Measurements from ENCODE around the gene NKX2-4. TPM values are rescaled to one million over a fixed set of nuclear protein-coding genes. Genes with fewer than 3 reads are reported as not detected.
"Not testable (repeated sequence)": the region's sequence is repeated elsewhere in the genome, so short reads cannot be mapped to it uniquely, and the experiment has no call there.

NKX2-4 gene
- total RNA-seq, 2 experiments from 2014 or later = not detected

GRCh38 chr20:21432911-21433310 is 35.6 kb upstream of the NKX2-4 start:
- peaks cover 69% of the 10 kb centered on the region for H3K27me3 Mint-ChIP-seq
- no peaks in the 10 kb centered on the region for H3K9me3 Mint-ChIP-seq
- Histone ChIP-seq H3K27ac (ENCODE audit: low read depth in 1 of 2, low read length in 2 of 2) (no peak overlapping the region), H3K9me3 (ENCODE audit: control insufficient read depth in 1 of 2, insufficient read depth in 1 of 2, low read length in 2 of 2) (no peaks in the 10 kb centered on the region), H3K27me3 (ENCODE audit: control insufficient read depth in 1 of 2, insufficient read depth in 2 of 2, low read length in 2 of 2) (peaks cover 5 to 10% of the 10 kb centered on the region in 2 experiments), H3K4me1 (ENCODE audit: insufficient read depth, low read length) (no peaks in the 10 kb centered on the region), H3K36me3 (ENCODE audit: insufficient read depth, low read length) (no peaks in the 10 kb centered on the region), H3K4me3 (ENCODE audit: low read length) (no peak overlapping the region)
- H3K27ac Mint-ChIP-seq = no peak overlapping the region
- no peak for TF ChIP-seq CTCF (IDR thresholded peaks at IDR 0.05)
- H3K36me3 Mint-ChIP-seq (ENCODE audit: low read depth) = no peaks in the 10 kb centered on the region
- DNase-seq (no peak), ATAC-seq (ENCODE audit: poor library complexity) (no peak)
- intact Hi-C loops (cut with DNase I, micrococcal nuclease) = no loop called here
- CTCF ChIA-PET = no interaction called here
- POLR2A ChIA-PET = no interaction called here
- no peaks in the 10 kb centered on the region for H3K4me1 Mint-ChIP-seq (ENCODE audit: low read depth)
- no peak overlapping the region for H3K4me3 Mint-ChIP-seq

- Histone ChIP-seq H3K4me1 (ENCODE audit: insufficient read depth, low read length) (no peaks in the 10 kb centered on the region), H3K27ac (ENCODE audit: low read depth in 1 of 2, low read length in 2 of 2) (no peak overlapping the region), H3K27me3 (ENCODE audit: control insufficient read depth in 1 of 2, insufficient read depth in 2 of 2, low read length in 2 of 2) (peaks cover 5 to 10% of the 10 kb centered on the region in 2 experiments), H3K36me3 (ENCODE audit: insufficient read depth, low read length) (no peaks in the 10 kb centered on the region), H3K4me3 (ENCODE audit: low read length) (no peak overlapping the region), H3K9me3 (ENCODE audit: control insufficient read depth in 1 of 2, insufficient read depth in 1 of 2, low read length in 2 of 2) (peaks cover 8 to 14% of the 10 kb centered on the region in 2 experiments)
- ChIA-PET POLR2A (no interaction called here), CTCF (no interaction called here)
- H3K4me1 Mint-ChIP-seq (ENCODE audit: low read depth) = no peaks in the 10 kb centered on the region
- DNase-seq (no peak), ATAC-seq (ENCODE audit: poor library complexity) (no peak)
- H3K27me3 Mint-ChIP-seq = peaks cover 59% of the 10 kb centered on the region
- H3K36me3 Mint-ChIP-seq (ENCODE audit: low read depth) = peaks cover 10% of the 10 kb centered on the region
- no peak overlapping the region for H3K27ac Mint-ChIP-seq
- intact Hi-C loops (cut with DNase I, micrococcal nuclease) = no loop called here
- no peak for TF ChIP-seq CTCF (IDR thresholded peaks at IDR 0.05)
- no peak overlapping the region for H3K4me3 Mint-ChIP-seq
- peaks cover 11% of the 10 kb centered on the region for H3K9me3 Mint-ChIP-seq
These were observed 32.7 kb upstream of the NKX2-4 start for GRCh38 chr20:21430020-21430419.

GRCh38 chr20:21424846-21425245 is 27.5 kb upstream of the NKX2-4 start:
- CTCF ChIA-PET = no interaction called here
- H3K27me3 ChIP-seq (ENCODE audit: control insufficient read depth in 1 of 2, insufficient read depth in 2 of 2, low read length in 2 of 2) = peaks cover 0 to 2% of the 10 kb centered on the region in 2 experiments
- H3K4me1 ChIP-seq (ENCODE audit: insufficient read depth, low read length) = no peaks in the 10 kb centered on the region
- no peak overlapping the region for H3K4me3 ChIP-seq (ENCODE audit: low read length)
- H3K9me3 Mint-ChIP-seq = peaks cover 25% of the 10 kb centered on the region
- DNase-seq (no peak), ATAC-seq (ENCODE audit: poor library complexity) (no peak)
- no peak overlapping the region for H3K27ac Mint-ChIP-seq
- intact Hi-C loops (cut with DNase I, micrococcal nuclease) = no loop called here
- H3K4me1 Mint-ChIP-seq (ENCODE audit: low read depth) = no peaks in the 10 kb centered on the region
- no peak overlapping the region for H3K27ac ChIP-seq (ENCODE audit: low read depth in 1 of 2, low read length in 2 of 2)
- no peak overlapping the region for H3K4me3 Mint-ChIP-seq
- TF ChIP-seq CTCF (IDR thresholded peaks at IDR 0.05) = no peak
- peaks cover 41% of the 10 kb centered on the region for H3K27me3 Mint-ChIP-seq
- H3K36me3 ChIP-seq (ENCODE audit: insufficient read depth, low read length) = no peaks in the 10 kb centered on the region
- peaks cover 24% of the 10 kb centered on the region for H3K36me3 Mint-ChIP-seq (ENCODE audit: low read depth)
- peaks cover 25 to 45% of the 10 kb centered on the region in 2 experiments for H3K9me3 ChIP-seq (ENCODE audit: control insufficient read depth in 1 of 2, insufficient read depth in 1 of 2, low read length in 2 of 2)
- POLR2A ChIA-PET = no interaction called here

- H3K27me3 Mint-ChIP-seq = peaks cover 34% of the 10 kb centered on the region
- peaks cover 25 to 45% of the 10 kb centered on the region in 2 experiments for H3K9me3 ChIP-seq (ENCODE audit: control insufficient read depth in 1 of 2, insufficient read depth in 1 of 2, low read length in 2 of 2)
- H3K9me3 Mint-ChIP-seq = peaks cover 28% of the 10 kb centered on the region
- intact Hi-C loops (cut with DNase I, micrococcal nuclease); H3K4me3 ChIP-seq (ENCODE audit: low read length); H3K4me3 Mint-ChIP-seq; DNase-seq; H3K27ac ChIP-seq (ENCODE audit: low read depth in 1 of 2, low read length in 2 of 2); H3K4me1 Mint-ChIP-seq (ENCODE audit: low read depth); H3K27ac Mint-ChIP-seq; H3K27me3 ChIP-seq (ENCODE audit: control insufficient read depth in 1 of 2, insufficient read depth in 2 of 2, low read length in 2 of 2); H3K4me1 ChIP-seq (ENCODE audit: insufficient read depth, low read length); CTCF ChIA-PET; ATAC-seq (ENCODE audit: poor library complexity); H3K36me3 ChIP-seq (ENCODE audit: insufficient read depth, low read length); POLR2A ChIA-PET: not testable (repeated sequence)
- H3K36me3 Mint-ChIP-seq (ENCODE audit: low read depth) = peaks cover 24% of the 10 kb centered on the region
These were observed 26.4 kb upstream of the NKX2-4 start for GRCh38 chr20:21423712-21424111.

Data from CD4-positive, alpha-beta T cell (primary cell).